HG02840 (cell line): ENCODE measurements around the gene HYAL1.
"Not testable (repeated sequence)": the region's sequence is repeated elsewhere in the genome, so short reads cannot be mapped to it uniquely, and the experiment has no call there.

Experiments used
- ATAC-seq: cut with Tn5 transposase; IDR thresholded peaks from one replicate; pipeline ENCODE4 v1.9.1; 2021; ENCODE audit warnings: mild to moderate bottlenecking, moderate library complexity, moderate number of reproducible peaks; ENCODE audit not compliant: unreplicated experiment, low FRiP score

The HYAL1 gene

DNA sequence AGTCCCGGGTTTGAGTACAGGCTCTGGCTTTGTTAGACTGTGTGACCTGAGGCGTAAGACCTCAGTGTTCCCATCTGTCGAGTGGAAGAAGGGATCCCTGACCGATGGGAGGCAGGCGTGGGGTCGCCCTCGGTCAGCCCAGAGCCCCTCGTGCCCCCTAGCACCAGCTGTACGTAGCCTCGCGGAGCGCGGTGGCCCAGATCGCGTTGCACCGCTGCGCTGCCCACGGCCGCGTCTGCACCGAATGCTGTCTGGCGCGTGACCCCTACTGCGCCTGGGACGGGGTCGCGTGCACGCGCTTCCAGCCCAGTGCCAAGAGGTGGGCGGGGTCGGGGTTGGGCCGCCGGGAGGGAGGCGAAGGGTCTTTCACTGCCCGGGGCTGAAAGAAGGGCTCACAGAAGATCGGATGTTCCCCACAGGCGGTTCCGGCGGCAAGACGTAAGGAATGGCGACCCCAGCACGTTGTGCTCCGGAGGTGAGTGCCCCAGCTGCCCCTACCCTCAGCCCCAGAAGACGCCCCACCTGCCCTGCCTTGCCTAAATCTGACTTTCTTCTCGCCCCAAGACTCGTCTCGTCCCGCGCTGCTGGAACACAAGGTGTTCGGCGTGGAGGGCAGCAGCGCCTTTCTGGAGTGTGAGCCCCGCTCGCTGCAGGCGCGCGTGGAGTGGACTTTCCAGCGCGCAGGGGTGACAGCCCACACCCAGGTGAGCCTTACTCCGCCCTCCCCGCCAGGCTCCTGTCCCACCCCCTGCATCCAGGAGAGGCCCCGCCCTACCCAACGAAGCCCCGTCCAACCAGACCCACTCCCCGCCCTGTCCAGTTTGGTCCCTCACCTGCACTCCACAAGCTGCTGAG, 28.0 kb downstream of the HYAL1 start:
- ATAC-seq = no peak

DNA sequence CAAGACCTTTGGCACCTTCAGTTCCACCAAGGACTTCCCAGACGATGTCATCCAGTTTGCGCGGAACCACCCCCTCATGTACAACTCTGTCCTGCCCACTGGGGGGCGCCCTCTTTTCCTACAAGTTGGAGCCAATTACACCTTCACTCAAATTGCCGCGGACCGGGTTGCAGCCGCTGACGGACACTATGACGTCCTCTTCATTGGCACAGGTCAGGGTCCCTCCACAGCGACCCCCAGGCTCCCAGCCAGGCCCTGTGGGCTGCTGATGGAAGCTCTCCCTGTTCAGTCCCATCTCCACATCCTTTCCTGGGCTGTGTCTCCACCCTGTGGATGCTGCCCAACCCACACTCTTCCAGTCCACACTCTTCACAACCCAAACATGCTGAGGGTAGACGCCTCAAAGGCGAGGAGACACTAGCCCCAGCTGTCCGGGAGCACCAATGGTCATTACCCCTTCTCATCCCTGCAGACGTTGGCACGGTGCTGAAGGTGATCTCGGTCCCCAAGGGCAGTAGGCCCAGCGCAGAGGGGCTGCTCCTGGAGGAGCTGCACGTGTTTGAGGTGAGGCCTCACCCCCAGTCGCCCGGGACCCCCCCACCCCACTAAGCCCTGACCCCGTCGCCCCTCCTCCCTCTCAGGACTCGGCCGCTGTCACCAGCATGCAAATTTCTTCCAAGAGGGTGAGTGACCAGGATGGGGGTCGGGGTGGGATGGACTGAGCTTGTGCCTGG, 28.8 kb downstream of the HYAL1 start:
- ATAC-seq = no peak

GRCh38 chr3:50273689-50274065, 29.7 kb downstream of the HYAL1 start:
- no peak for ATAC-seq

GRCh38 chr3:50272911-50273688, 30.3 kb downstream of the HYAL1 start:
- ATAC-seq = no peak

- ATAC-seq = not testable (repeated sequence)
Measured at GRCh38 chr3:50272538-50272910, 30.9 kb downstream of the HYAL1 start.

DNA sequence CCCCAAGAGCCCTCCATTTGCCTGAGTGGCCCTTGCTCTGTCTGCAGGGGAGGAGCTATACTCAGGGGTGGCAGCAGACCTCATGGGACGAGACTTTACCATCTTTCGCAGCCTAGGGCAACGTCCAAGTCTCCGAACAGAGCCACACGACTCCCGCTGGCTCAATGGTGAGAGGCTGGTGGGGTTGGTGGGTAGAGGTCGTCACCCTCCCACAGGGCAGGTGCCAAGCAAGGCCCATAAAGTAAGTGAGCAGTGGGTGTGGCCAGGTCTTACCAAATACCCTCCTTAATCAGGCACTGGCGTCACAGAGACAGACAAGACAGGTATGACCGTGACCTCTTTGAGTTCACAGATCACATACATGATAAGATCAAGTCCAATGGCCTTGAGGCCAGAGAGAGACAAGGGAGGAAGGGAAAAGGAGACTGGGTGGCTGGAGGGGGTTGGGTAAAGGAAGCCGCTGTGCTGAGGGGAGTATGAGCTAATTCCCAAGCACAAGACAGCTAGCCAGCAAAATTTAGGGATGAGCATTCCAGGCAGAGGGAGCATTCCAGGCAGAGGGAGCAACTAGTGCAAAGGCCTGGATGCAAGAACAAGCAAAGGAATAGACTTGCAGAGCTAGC, 31.9 kb downstream of the HYAL1 start:
- no peak for ATAC-seq

DNA sequence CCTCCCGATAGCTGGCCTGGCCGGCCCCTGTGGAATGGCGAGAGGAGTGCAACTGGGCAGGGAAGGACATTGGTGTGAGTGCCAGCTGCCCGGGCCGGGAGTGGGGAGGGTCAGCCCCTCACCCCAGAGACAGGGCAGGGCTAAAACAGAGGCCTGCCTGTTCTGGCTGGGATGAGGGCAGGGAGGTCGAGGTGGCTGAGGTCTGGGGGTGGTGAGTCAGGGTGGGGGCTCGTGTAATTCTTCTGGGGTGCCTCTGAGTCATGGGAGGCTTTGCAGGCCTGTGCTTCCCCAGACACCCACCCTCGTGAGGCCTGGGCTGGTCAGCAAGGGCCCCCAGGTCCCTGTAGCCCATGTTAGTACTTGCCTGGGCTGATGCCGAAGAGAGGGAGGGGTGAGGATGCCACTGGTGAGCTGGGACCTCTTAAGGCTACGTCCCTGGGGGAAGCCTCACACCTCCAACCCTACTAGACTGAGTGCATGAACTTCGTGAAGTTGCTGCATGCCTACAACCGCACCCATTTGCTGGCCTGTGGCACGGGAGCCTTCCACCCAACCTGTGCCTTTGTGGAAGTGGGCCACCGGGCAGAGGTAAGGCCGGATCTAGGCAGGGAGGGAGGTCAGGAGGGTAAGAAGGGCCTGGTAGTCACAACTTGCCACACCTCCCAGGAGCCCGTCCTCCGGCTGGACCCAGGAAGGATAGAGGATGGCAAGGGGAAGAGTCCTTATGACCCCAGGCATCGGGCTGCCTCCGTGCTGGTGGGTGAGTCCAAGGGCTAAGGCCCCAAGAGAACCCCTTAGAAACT, 32.8 kb downstream of the HYAL1 start:
- no peak for ATAC-seq

DNA sequence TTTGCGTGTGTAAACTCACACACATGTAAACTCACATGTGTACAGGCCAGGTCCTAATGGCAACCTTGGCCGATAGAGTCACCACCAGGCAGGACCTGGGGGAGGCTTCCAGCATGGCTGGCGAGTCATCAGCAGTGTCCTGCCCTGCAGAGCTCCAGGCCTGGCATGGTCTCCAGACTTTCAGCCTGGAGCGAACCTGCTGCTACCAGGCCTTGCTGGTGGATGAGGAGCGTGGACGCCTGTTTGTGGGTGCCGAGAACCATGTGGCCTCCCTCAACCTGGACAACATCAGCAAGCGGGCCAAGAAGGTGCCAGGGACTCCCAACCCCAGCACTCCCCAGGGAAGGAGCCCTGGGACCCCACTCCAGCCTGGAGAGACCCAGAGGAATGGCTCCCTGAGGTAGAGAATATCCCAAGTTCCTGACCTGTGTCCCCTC, 33.4 kb downstream of the HYAL1 start:
- no peak for ATAC-seq

GRCh38 chr3:50269460-50269859, 33.9 kb downstream of the HYAL1 start:
- ATAC-seq = no peak

- ATAC-seq = no peak
Measured at GRCh38 chr3:50268703-50269451, 34.5 kb downstream of the HYAL1 start, which contains the start of gene SEMA3B. SEMA3B (plus strand) TSS chr3:50269147; CDS start chr3:50269241, 94 bp downstream.

DNA sequence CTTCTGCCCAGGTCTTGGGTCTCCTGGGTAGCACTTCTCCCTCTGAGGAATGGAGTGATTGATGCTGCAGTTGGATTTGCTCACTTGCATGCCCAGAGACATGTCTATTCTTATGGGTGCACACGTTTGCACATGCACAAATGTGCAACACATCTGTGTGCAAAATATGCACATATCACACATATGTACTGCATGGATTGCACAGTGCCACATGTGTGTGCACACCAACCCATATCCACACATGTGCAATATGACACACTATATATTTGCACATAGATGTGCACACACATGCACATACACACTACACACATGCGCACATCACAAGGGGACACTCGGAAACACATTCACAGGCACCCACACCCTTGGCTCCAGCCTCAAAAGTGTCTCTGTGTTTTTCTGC, 35.1 kb downstream of the HYAL1 start:
- ATAC-seq = no peak

DNA sequence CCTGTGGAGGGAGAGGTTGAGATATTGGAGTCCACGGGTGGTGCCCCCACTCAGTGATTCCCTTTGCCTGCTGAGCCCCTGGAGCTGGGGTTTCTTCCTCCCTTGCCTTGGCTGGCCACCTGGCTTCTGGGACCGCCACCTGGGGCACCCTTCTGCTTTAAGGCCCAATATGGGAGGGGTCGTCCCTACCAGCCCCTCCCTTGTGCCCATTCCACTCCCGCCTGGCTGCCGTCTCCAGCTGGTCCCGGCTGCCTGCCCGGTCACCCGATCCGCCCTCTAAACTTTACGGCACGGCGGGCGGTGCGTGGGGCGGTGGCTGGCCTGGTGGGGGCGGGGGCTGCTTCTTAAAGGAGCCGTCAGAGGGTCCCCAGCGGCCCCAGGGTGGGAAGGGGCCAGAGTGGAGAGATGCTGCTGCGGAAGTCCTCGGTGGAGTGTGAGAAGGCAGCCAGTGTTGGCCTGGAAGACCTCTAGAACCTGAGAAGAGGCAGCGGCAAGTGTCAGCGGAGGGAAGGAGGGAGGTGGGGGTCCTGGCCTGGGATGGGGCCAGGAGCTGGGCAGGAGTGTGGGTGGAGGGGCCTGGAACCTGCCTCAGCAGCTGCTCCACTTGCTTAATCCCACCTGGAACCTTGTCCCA, 36.0 kb downstream of the HYAL1 start:
- no peak for ATAC-seq

GRCh38 chr3:50266836-50267235, 36.5 kb downstream of the HYAL1 start:
- ATAC-seq = no peak

GRCh38 chr3:50266017-50266416, 37.4 kb downstream of the HYAL1 start:
- ATAC-seq = no peak

- no peak for ATAC-seq
Measured at GRCh38 chr3:50265571-50265970, 37.8 kb downstream of the HYAL1 start.

GRCh38 chr3:50264964-50265485, 38.3 kb downstream of the HYAL1 start:
- no peak for ATAC-seq

DNA sequence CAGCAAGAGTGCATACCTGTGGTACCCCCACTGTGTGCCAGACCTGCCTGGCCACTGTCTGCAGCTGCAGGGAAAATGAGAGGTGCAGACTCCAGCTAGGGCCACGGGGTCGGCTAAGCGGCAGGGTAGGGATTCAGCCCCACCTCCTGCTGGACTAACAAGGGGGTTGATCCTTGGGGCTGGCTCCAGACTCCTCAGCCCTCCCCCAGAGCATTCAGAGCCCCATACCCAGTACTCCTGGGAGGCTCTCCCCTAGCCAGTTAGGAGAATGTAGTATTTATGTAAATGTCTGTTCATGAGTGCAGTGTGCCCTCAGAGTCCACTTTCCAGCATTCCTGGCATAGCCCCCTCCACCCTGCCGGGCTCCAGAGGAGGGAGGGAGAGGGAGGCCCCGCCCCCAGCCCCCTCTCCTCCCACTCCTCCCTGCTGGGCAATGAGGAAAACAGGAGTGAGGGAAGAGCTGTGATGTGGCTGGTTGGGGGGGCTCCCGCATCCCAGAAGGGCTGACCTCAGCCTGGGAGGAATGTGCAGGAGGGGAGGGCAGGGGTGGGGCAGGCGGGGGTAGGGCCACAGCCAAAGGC, 38.9 kb downstream of the HYAL1 start:
- ATAC-seq = no peak
